HepG2 (cell line): ENCODE results near the gene USH2A. TPM values are rescaled to one million over a fixed set of nuclear protein-coding genes. Genes with fewer than 3 reads are reported as not detected.

ENCODE experiments used
- MAF1 ChIP-seq: sonication (generic); formaldehyde crosslinking; IDR thresholded peaks from 2 replicates; pipeline ENCODE4 v1.5.0; 2020; ENCODE audit warnings: missing genetic modification reagents, borderline replicate concordance
- NFAT5 ChIP-seq: sonication (generic); formaldehyde crosslinking; IDR thresholded peaks from 2 replicates; pipeline ENCODE4 v1.4.0; 2020; ENCODE audit warnings: missing genetic modification reagents
- POLR2AphosphoS5 ChIP-seq: IDR thresholded peaks from 2 replicates; pipeline ENCODE4 v1.6.1; 2012; ENCODE audit warnings: low read depth, low read length
- ZNF598 ChIP-seq: sonication (generic); formaldehyde crosslinking; IDR thresholded peaks from 2 replicates; pipeline ENCODE4 v1.5.1; 2020; ENCODE audit warnings: mild to moderate bottlenecking, missing genetic modification reagents, borderline replicate concordance
- ZNF773 ChIP-seq: sonication (generic); formaldehyde crosslinking; IDR thresholded peaks from 2 replicates; pipeline ENCODE4 v1.4.0; 2020; ENCODE audit warnings: missing genetic modification reagents, borderline replicate concordance
- polyA plus RNA-seq, 8 experiments: library from polyadenylated mRNA; depleted of rRNA in 3 of 8; stranded (reverse) in 7 of 8; unstranded in 1 of 8; fragments of >200 nt; fragmentation: Illumina TruSeq in 4 of 8; extraction: Trizol in 4 of 8; gene quantifications; 2 replicates each; pipeline versions ENCODE4 v1.2.1 to v1.2.3, GENCODE V29; 2011 to 2016; ENCODE audit warnings: low read depth in 4 of 8, missing spikeins in 1 of 8, mixed read lengths in 1 of 8; ENCODE audit not compliant: insufficient read depth in 1 of 8
- total RNA-seq, 5 experiments: library from RNA; depleted of rRNA; stranded (reverse); fragments of >200 nt; fragmentation: Illumina TruSeq; extraction: Trizol; gene quantifications; 2 replicates each; pipeline ENCODE4 v1.2.3, GENCODE V29; 2016; ENCODE audit warnings: low read depth in 1 of 5
- TF ChIP-seq, protein P1 (sequence below): sonication (generic); formaldehyde crosslinking; IDR thresholded peaks from 2 replicates; pipeline ENCODE4 v1.5.0; 2020; ENCODE audit warnings: mild to moderate bottlenecking, low read depth, missing genetic modification reagents, borderline replicate concordance
- TF ChIP-seq, protein P2 (sequence below): sonication (generic); formaldehyde crosslinking; IDR thresholded peaks from 2 replicates; pipeline ENCODE4 v1.9.0; 2022; ENCODE audit warnings: missing genetic modification reagents, mild to moderate bottlenecking, borderline replicate concordance

Gene USH2A
- total and polyA plus RNA-seq, 2 of the 13 experiments (the other 11 are each of a cell fraction or from before 2014, with no cell fraction given), result 0.02 TPM; not detected in 1

DNA sequence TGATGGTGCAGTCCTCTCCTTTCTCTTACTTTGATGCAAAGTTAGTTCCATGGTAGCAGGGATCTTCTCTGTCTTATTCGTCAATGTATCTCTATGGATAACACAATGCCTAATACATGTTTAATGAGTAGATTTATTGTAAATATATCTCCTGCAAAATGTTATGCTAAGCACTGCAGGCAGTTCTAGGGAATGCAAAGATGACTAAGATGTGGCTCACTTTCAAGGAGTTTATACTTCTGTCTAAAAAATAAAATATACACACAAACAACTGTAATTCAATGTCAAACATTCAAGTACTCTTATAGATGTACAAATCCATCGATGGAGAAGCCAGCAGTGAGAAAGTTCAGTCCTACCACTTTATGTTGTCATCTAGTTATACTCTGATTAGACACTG lies 661.8 kb downstream of the USH2A start (continued):
- TF ChIP-seq ZNF773 (CRISPR knock-in tag) (no peak), ZNF598 (CRISPR knock-in tag) (no peak), NFAT5 (CRISPR knock-in tag) (no peak), POLR2AphosphoS5 (no peak), MAF1 (CRISPR knock-in tag) (no peak)
- TF ChIP-seq, protein P1, sequence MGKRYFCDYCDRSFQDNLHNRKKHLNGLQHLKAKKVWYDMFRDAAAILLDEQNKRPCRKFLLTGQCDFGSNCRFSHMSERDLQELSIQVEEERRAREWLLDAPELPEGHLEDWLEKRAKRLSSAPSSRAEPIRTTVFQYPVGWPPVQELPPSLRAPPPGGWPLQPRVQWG (CRISPR knock-in tag), result no peak
- TF ChIP-seq, protein P2, sequence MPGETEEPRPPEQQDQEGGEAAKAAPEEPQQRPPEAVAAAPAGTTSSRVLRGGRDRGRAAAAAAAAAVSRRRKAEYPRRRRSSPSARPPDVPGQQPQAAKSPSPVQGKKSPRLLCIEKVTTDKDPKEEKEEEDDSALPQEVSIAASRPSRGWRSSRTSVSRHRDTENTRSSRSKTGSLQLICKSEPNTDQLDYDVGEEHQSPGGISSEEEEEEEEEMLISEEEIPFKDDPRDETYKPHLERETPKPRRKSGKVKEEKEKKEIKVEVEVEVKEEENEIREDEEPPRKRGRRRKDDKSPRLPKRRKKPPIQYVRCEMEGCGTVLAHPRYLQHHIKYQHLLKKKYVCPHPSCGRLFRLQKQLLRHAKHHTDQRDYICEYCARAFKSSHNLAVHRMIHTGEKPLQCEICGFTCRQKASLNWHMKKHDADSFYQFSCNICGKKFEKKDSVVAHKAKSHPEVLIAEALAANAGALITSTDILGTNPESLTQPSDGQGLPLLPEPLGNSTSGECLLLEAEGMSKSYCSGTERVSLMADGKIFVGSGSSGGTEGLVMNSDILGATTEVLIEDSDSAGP (CRISPR knock-in tag), result no peak
- TF ChIP-seq, all 625 proteins: peak for 0
